22Rv1 (cell line): ENCODE results near the gene KRTAP24-1.

Experiments
- H3K27ac ChIP-seq: fragments of 450-650 bp; 2 replicates; pipeline ENCODE4 v1.5.1; 2017
- ZFX ChIP-seq: fragments of 450-650 bp; IDR thresholded peaks from 2 replicates; pipeline ENCODE4 v1.6.1; 2017; ENCODE audit warnings: antibody characterized with exemption, borderline replicate concordance
- TF ChIP-seq, protein P1 (sequence below): fragments of 450-650 bp; IDR thresholded peaks from 2 replicates; pipeline ENCODE4 v1.5.1; 2017; ENCODE audit warnings: mild to moderate bottlenecking

The KRTAP24-1 gene

GRCh38 chr21:30251781-30252180, 31.0 kb downstream of the KRTAP24-1 start:
- no peak for TF ChIP-seq ZFX
- TF ChIP-seq, protein P1, sequence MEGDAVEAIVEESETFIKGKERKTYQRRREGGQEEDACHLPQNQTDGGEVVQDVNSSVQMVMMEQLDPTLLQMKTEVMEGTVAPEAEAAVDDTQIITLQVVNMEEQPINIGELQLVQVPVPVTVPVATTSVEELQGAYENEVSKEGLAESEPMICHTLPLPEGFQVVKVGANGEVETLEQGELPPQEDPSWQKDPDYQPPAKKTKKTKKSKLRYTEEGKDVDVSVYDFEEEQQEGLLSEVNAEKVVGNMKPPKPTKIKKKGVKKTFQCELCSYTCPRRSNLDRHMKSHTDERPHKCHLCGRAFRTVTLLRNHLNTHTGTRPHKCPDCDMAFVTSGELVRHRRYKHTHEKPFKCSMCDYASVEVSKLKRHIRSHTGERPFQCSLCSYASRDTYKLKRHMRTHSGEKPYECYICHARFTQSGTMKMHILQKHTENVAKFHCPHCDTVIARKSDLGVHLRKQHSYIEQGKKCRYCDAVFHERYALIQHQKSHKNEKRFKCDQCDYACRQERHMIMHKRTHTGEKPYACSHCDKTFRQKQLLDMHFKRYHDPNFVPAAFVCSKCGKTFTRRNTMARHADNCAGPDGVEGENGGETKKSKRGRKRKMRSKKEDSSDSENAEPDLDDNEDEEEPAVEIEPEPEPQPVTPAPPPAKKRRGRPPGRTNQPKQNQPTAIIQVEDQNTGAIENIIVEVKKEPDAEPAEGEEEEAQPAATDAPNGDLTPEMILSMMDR, result no peak
- no peak overlapping the region for H3K27ac ChIP-seq

DNA sequence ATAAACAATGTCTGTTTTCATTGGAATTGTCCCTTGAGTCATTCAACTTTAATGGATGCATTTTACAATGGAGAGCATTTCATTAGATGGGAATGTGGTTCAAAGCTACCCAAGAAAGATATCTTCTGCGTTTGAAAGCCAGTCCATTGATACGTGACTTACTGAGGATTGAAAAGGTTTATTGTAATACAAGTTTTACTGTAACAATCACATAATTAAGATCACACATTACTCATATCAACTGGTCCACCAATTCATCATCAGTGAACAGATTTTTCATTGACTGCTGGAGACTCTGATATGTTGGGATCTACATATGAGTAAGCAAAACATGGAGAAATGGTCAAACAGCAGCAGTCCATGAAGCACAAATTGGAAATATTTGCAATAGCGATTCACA, 32.8 kb downstream of the KRTAP24-1 start:
- TF ChIP-seq, protein P1, result no peak
- no peak for TF ChIP-seq ZFX
- no peak overlapping the region for H3K27ac ChIP-seq

DNA sequence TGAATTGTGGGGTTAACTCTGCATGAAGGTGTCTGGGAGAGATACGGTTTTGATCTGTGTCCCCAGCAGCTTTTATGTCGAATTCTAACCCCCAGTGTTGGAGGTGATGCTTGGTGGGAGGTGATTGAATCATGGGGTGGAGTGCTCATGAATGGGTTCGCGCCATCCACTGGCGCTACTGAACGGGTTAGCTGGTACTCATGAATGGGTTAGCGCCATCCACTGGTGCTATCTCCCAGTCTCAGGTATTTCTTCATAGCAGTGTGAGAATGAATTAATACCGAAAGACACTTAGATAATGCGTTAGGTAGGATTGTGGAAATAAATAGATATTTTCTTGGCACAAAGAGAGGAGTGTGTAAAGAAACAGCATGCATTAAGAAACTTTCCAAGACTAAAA, 33.9 kb downstream of the KRTAP24-1 start:
- TF ChIP-seq, protein P1, result no peak
- no peak overlapping the region for H3K27ac ChIP-seq

GRCh38 chr21:30245061-30245460, 37.7 kb downstream of the KRTAP24-1 start:
- TF ChIP-seq, protein P1, result no peak
- no peak for TF ChIP-seq ZFX
- H3K27ac ChIP-seq, result no peak overlapping the region

GRCh38 chr21:30243691-30244090, 39.1 kb downstream of the KRTAP24-1 start:
- TF ChIP-seq, protein P1, result no peak
- H3K27ac ChIP-seq, result no peak overlapping the region

DNA sequence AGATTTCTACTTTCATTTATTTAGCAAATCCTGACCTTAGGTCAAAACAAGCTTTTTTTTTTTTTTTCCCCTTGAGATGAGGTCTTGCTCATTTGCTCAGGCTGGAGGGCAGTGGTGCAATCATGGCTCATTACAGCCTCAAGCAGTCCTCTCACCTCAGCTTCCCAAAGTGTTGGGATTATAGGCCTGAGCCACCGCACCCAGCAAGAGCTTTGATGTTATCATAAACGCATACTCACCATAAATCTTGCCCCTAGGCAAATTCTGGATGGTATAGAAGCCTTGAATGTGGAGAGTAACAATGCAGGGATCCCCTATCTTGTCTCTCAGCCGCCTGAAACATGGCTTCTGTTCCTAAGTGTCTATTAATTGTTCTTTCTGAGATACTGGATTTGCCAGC, 42.1 kb downstream of the KRTAP24-1 start:
- TF ChIP-seq, protein P1, result no peak
- TF ChIP-seq ZFX, result no peak
- no peak overlapping the region for H3K27ac ChIP-seq

GRCh38 chr21:30238168-30238567, 44.6 kb downstream of the KRTAP24-1 start:
- H3K27ac ChIP-seq, result no peak overlapping the region
- no peak for TF ChIP-seq ZFX
- TF ChIP-seq, protein P1, result no peak
